ENCODE measurements around the gene MSH2.

The MSH2 gene

GRCh38 chr2:47503481-47504070 is 100.6 kb downstream of the MSH2 start:
- DNase-seq (ENCODE audit: low read depth), result peak; percentile 48
- H3K4me3 ChIP-seq (ENCODE audit: low read depth, low read length), result no peak overlapping the region

DNA sequence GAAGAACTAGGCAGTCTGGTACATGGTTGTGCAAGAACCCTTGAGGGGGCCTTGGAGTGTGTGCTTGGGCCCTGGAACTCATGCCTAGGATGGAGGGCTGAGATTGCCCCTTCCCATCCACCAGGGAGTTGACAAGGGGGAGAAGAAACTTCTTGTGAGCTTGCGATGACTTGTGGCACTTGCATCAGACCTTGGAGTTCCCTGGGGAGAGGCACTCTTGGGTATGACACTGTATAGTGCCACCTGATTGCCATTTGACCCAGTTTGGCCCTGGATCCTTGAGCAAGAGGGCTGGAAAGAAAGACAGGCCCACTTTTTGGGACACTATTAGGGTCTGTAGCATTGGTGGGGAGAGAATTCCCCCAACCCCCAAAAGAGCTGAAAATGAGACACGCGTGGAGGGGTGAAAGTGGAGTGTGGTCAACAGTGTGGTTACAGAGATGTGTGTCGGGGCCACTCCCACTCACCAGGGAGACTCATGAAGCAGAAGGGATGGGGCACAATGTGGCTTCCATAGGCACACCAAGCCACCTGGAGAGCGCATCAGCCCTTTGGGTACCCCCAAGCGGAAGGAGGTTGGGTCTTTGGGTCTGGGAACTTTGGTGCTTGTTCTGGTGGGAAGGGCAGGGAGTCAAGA is 101.3 kb downstream of the MSH2 start:
- no peak overlapping the region for H3K4me3 ChIP-seq (ENCODE audit: low read depth, low read length)
- TF ChIP-seq, protein P1, sequence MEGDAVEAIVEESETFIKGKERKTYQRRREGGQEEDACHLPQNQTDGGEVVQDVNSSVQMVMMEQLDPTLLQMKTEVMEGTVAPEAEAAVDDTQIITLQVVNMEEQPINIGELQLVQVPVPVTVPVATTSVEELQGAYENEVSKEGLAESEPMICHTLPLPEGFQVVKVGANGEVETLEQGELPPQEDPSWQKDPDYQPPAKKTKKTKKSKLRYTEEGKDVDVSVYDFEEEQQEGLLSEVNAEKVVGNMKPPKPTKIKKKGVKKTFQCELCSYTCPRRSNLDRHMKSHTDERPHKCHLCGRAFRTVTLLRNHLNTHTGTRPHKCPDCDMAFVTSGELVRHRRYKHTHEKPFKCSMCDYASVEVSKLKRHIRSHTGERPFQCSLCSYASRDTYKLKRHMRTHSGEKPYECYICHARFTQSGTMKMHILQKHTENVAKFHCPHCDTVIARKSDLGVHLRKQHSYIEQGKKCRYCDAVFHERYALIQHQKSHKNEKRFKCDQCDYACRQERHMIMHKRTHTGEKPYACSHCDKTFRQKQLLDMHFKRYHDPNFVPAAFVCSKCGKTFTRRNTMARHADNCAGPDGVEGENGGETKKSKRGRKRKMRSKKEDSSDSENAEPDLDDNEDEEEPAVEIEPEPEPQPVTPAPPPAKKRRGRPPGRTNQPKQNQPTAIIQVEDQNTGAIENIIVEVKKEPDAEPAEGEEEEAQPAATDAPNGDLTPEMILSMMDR (IDR thresholded peaks at IDR 0.05; ENCODE audit: low read depth, low read length, missing control alignments), result no peak
- DNase-seq (ENCODE audit: low read depth), result no peak

More at GRCh38 chr2:47503481-47504070, 100.6 kb downstream of the MSH2 start:
- TF ChIP-seq, protein P1 (IDR thresholded peaks at IDR 0.05; ENCODE audit: low read depth, low read length, missing control alignments), result no peak

GRCh38 chr2:47506024-47506423 is 103.1 kb downstream of the MSH2 start:
- no peak for DNase-seq (ENCODE audit: low read depth)
- TF ChIP-seq, protein P1 (IDR thresholded peaks at IDR 0.05; ENCODE audit: low read depth, low read length, missing control alignments), result no peak
- no peak overlapping the region for H3K4me3 ChIP-seq (ENCODE audit: low read depth, low read length)

GRCh38 chr2:47506436-47506835 is 103.5 kb downstream of the MSH2 start:
- DNase-seq (ENCODE audit: low read depth), result no peak
- TF ChIP-seq, protein P1 (IDR thresholded peaks at IDR 0.05; ENCODE audit: low read depth, low read length, missing control alignments), result no peak
- H3K4me3 ChIP-seq (ENCODE audit: low read depth, low read length), result no peak overlapping the region

DNA sequence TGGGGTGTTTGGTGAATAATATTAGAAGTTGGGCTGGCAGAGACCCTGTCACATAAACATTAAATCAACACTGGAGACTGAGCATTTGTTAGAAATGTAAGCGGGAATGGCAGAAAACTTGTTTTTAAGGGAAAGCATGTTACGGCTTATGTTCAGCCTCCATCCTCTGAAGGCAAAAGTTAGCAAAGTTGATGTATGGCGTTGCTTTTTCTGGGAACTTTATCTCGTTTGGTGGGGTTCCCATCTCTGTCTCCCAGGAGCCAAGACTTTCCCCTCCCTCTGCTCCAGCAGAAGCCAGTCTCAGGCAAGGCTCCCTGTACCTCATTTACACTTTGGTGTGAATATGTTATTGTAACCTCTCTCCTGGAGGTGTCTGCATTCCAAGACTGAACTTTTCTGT is 105.1 kb downstream of the MSH2 start:
- H3K4me3 ChIP-seq (ENCODE audit: low read depth, low read length), result no peak overlapping the region
- no peak for DNase-seq (ENCODE audit: low read depth)

GRCh38 chr2:47508641-47509040 is 105.7 kb downstream of the MSH2 start:
- TF ChIP-seq, protein P1 (IDR thresholded peaks at IDR 0.05; ENCODE audit: low read depth, low read length, missing control alignments), result no peak
- H3K4me3 ChIP-seq (ENCODE audit: low read depth, low read length), result no peak overlapping the region
- DNase-seq (ENCODE audit: low read depth), result no peak

More for the DNA sequence above, 105.1 kb downstream of the MSH2 start:
- TF ChIP-seq, protein P1 (IDR thresholded peaks at IDR 0.05; ENCODE audit: low read depth, low read length, missing control alignments), result no peak

DNA sequence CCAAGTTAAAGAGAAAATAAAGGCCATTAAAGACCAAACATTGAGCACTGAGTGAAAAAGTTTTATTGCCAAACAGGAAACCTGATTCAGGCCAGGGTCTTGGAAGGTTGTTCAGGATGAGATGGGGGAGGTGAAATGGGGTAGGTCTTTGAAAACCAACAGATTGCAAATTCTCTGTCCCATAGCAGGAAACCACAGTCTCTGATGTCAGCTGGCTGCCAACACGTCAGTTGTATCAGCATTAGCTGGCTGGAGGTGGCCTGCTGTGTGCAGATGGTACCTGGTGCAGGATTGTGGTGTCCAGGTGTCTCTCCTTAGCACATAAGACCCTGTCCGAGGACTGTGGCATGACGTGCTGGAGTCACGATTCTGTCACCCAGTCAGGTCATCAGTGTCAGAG is 106.3 kb downstream of the MSH2 start:
- H3K4me3 ChIP-seq (ENCODE audit: low read depth, low read length), result no peak overlapping the region
- DNase-seq (ENCODE audit: low read depth), result no peak
- TF ChIP-seq, protein P1 (IDR thresholded peaks at IDR 0.05; ENCODE audit: low read depth, low read length, missing control alignments), result no peak

Measured in GM12864 (cell line).